GM12892 (cell line): ENCODE data around the gene ACAP3.

ENCODE experiments used
- POLR2A ChIP-seq: IDR thresholded peaks from 2 replicates; pipeline ENCODE4 v1.6.1; 2011; ENCODE audit warnings: low read depth, low read length, control low read depth
- POLR2AphosphoS5 ChIP-seq: IDR thresholded peaks from 2 replicates; pipeline ENCODE4 v1.6.1; 2011; ENCODE audit warnings: low read depth, low read length, control low read depth

GRCh38 chr1:1262758-1263157, 45.0 kb downstream of the ACAP3 start:
- TF ChIP-seq POLR2AphosphoS5: no peak
- no peak for TF ChIP-seq POLR2A
